GM21619 (cell line): Measurements from ENCODE around the gene UBB.

Source experiments
- ATAC-seq: cut with Tn5 transposase; IDR thresholded peaks from one replicate; pipeline ENCODE4 v1.9.1; 2021; ENCODE audit not compliant: unreplicated experiment

Gene UBB

GRCh38 chr17:16417896-16418684 is 37.2 kb downstream of the UBB start:
- ATAC-seq: no peak

- ATAC-seq: no peak
These were observed 37.8 kb downstream of the UBB start for GRCh38 chr17:16418685-16419068.

GRCh38 chr17:16419074-16419928 is 38.4 kb downstream of the UBB start:
- no peak for ATAC-seq

GRCh38 chr17:16419929-16420271 is 39.0 kb downstream of the UBB start:
- no peak for ATAC-seq

- ATAC-seq: no peak
These were observed 41.5 kb downstream of the UBB start for GRCh38 chr17:16422416-16422815.

GRCh38 chr17:16423226-16423872 is 42.5 kb downstream of the UBB start:
- ATAC-seq: no peak

- no peak for ATAC-seq
These were observed 44.3 kb downstream of the UBB start for GRCh38 chr17:16425202-16425601.

GRCh38 chr17:16425698-16426659 is 45.1 kb downstream of the UBB start:
- ATAC-seq: no peak

- no peak for ATAC-seq
These were observed 46.1 kb downstream of the UBB start for GRCh38 chr17:16427020-16427419.

- ATAC-seq: no peak
These were observed 47.4 kb downstream of the UBB start for GRCh38 chr17:16428098-16428882.

- ATAC-seq: no peak
These were observed 48.2 kb downstream of the UBB start for GRCh38 chr17:16429083-16429482.

GRCh38 chr17:16430650-16431049 is 49.8 kb downstream of the UBB start:
- ATAC-seq: no peak

- no peak for ATAC-seq
These were observed 51.1 kb downstream of the UBB start for GRCh38 chr17:16432017-16432416.
